HCT116 (cell line): Measurements from ENCODE around the gene METTL22. TPM values are rescaled to one million over a fixed set of nuclear protein-coding genes. Genes with fewer than 3 reads are reported as not detected.

Experiments used
- total RNA-seq: library from RNA; stranded (reverse); gene quantifications from one replicate; pipeline ENCODE4 v1.2.1, GENCODE V29; 2021; ENCODE audit not compliant: unreplicated experiment

Gene METTL22
- total RNA-seq, 1 experiment from 2014 or later = 33.3 TPM

Other genes with a start within 250 kb of the METTL22 start
- gene TMEM114, start 31.2 kb upstream of the METTL22 start, total RNA-seq = not detected
- gene ABAT, start 52.9 kb downstream of the METTL22 start, total RNA-seq = 4.7 TPM
- gene TMEM186, start 175.9 kb downstream of the METTL22 start, total RNA-seq = 14.0 TPM
- 53.3 TPM for gene PMM2, start 176.1 kb downstream of the METTL22 start, total RNA-seq
- 79.7 TPM for gene CARHSP1, start 247.3 kb downstream of the METTL22 start, total RNA-seq